ENCODE data around the gene TRHDE. TPM values are rescaled to one million over a fixed set of nuclear protein-coding genes. Genes with fewer than 3 reads are reported as not detected.

Gene TRHDE
- total and polyA plus RNA-seq, 2 donors (not counting 1 experiment from before 2014, with no cell fraction given), result 7.3 to 8.8 TPM

- H3K9ac ChIP-seq (ENCODE audit: insufficient read depth, low read length), result no peak overlapping the region
- no peaks in the 10 kb centered on the region for H3K4me1 ChIP-seq (ENCODE audit: control insufficient read depth, extremely low read depth, insufficient read depth, low read length)
- peak overlapping the region; percentile 32 for H3K4me2 ChIP-seq (ENCODE audit: extremely low read depth, insufficient read depth, low read length)
These were observed 58.1 kb downstream of the TRHDE start for GRCh38 chr12:72330301-72330700.

GRCh38 chr12:72330784-72331183, 58.6 kb downstream of the TRHDE start:
- H3K4me3 ChIP-seq (replicated peaks in 1 of 4; ENCODE audit: control extremely low read depth in 1 of 4, insufficient read depth in 1 of 4, low read depth in 3 of 4, low read length in 4 of 4), result peak overlapping the region in 1 of 4 experiments; percentile 7
- no peaks in the 10 kb centered on the region for H3K27me3 ChIP-seq (ENCODE audit: control insufficient read depth, insufficient read depth, low read length)
- H3K79me2 ChIP-seq (ENCODE audit: control insufficient read depth, insufficient read depth, low read length), result no peaks in the 10 kb centered on the region
- H3K36me3 ChIP-seq (ENCODE audit: control insufficient read depth, insufficient read depth, low read length), result no peaks in the 10 kb centered on the region
- TF ChIP-seq EZH2 (IDR thresholded peaks at IDR 0.05; ENCODE audit: low read length, missing control alignments), result no peak
- TF ChIP-seq CTCF (conservative IDR thresholded peaks at IDR 0.05 in 1 of 2, IDR thresholded peaks at IDR 0.05 in 1 of 2; ENCODE audit: low read depth in 1 of 2, low read length in 2 of 2), result no peak
- no peaks in the 10 kb centered on the region for H3K4me1 ChIP-seq (ENCODE audit: control insufficient read depth, extremely low read depth, insufficient read depth, low read length)
- no peak overlapping the region for H3K9ac ChIP-seq (ENCODE audit: insufficient read depth, low read length)
- no peak overlapping the region for H2AFZ ChIP-seq (ENCODE audit: low read length)
- no peaks in the 10 kb centered on the region for H4K20me1 ChIP-seq (ENCODE audit: control insufficient read depth, extremely low read depth, insufficient read depth, low read length)
- H3K27ac ChIP-seq (ENCODE audit: insufficient read depth, low read length), result no peak overlapping the region
- H3K9me3 ChIP-seq (ENCODE audit: control insufficient read depth, insufficient read depth, low read depth, low read length), result no peaks in the 10 kb centered on the region
- H3K4me2 ChIP-seq (ENCODE audit: extremely low read depth, insufficient read depth, low read length), result no peak overlapping the region
- no peak for DNase-seq (ENCODE audit: low read depth in 2 of 2)

More at GRCh38 chr12:72330301-72330700, 58.1 kb downstream of the TRHDE start:
- TF ChIP-seq EZH2 (IDR thresholded peaks at IDR 0.05; ENCODE audit: low read length, missing control alignments) (no peak), CTCF (conservative IDR thresholded peaks at IDR 0.05 in 1 of 2, IDR thresholded peaks at IDR 0.05 in 1 of 2; ENCODE audit: low read depth in 1 of 2, low read length in 2 of 2) (no peak)
- H3K4me3 ChIP-seq (replicated peaks in 1 of 4; ENCODE audit: control extremely low read depth in 1 of 4, insufficient read depth in 1 of 4, low read depth in 3 of 4, low read length in 4 of 4), result peak overlapping the region in 2 of 4 experiments; percentile 7 to 25
- DNase-seq (ENCODE audit: low read depth in 2 of 2), result peak; percentile 61 to 88
- no peaks in the 10 kb centered on the region for H4K20me1 ChIP-seq (ENCODE audit: control insufficient read depth, extremely low read depth, insufficient read depth, low read length)
- H3K9me3 ChIP-seq (ENCODE audit: control insufficient read depth, insufficient read depth, low read depth, low read length), result no peaks in the 10 kb centered on the region
- H3K79me2 ChIP-seq (ENCODE audit: control insufficient read depth, insufficient read depth, low read length), result no peaks in the 10 kb centered on the region
- H3K36me3 ChIP-seq (ENCODE audit: control insufficient read depth, insufficient read depth, low read length), result no peaks in the 10 kb centered on the region
- H3K27ac ChIP-seq (ENCODE audit: insufficient read depth, low read length), result no peak overlapping the region
- no peak overlapping the region for H2AFZ ChIP-seq (ENCODE audit: low read length)
- H3K27me3 ChIP-seq (ENCODE audit: control insufficient read depth, insufficient read depth, low read length), result no peaks in the 10 kb centered on the region

- no peak for DNase-seq (ENCODE audit: low read depth in 2 of 2)
- Histone ChIP-seq H3K79me2 (ENCODE audit: control insufficient read depth, insufficient read depth, low read length) (no peaks in the 10 kb centered on the region), H3K27ac (ENCODE audit: insufficient read depth, low read length) (no peak overlapping the region)
These were observed 65.2 kb downstream of the TRHDE start for GRCh38 chr12:72337382-72337781.

More at GRCh38 chr12:72337382-72337781, 65.2 kb downstream of the TRHDE start:
- no peaks in the 10 kb centered on the region for H4K20me1 ChIP-seq (ENCODE audit: control insufficient read depth, extremely low read depth, insufficient read depth, low read length)
- no peak for TF ChIP-seq EZH2 (IDR thresholded peaks at IDR 0.05; ENCODE audit: low read length, missing control alignments)
- no peak for TF ChIP-seq CTCF (conservative IDR thresholded peaks at IDR 0.05 in 1 of 2, IDR thresholded peaks at IDR 0.05 in 1 of 2; ENCODE audit: low read depth in 1 of 2, low read length in 2 of 2)
- H3K9me3 ChIP-seq (ENCODE audit: control insufficient read depth, insufficient read depth, low read depth, low read length), result no peaks in the 10 kb centered on the region
- H3K4me1 ChIP-seq (ENCODE audit: control insufficient read depth, extremely low read depth, insufficient read depth, low read length), result no peaks in the 10 kb centered on the region
- no peak overlapping the region for H3K9ac ChIP-seq (ENCODE audit: insufficient read depth, low read length)
- H3K27me3 ChIP-seq (ENCODE audit: control insufficient read depth, insufficient read depth, low read length), result no peaks in the 10 kb centered on the region
- H3K4me2 ChIP-seq (ENCODE audit: extremely low read depth, insufficient read depth, low read length), result no peak overlapping the region
- no peak overlapping the region for H3K4me3 ChIP-seq (replicated peaks in 1 of 4; ENCODE audit: control extremely low read depth in 1 of 4, insufficient read depth in 1 of 4, low read depth in 3 of 4, low read length in 4 of 4)
- H3K36me3 ChIP-seq (ENCODE audit: control insufficient read depth, insufficient read depth, low read length), result no peaks in the 10 kb centered on the region
- H2AFZ ChIP-seq (ENCODE audit: low read length), result no peak overlapping the region

All from fibroblast of lung (primary cell).